HG03159 (cell line): ENCODE results near the gene SCRT2.
A peak's percentile ranks its signal among the peaks of the same experiment; 100 is the strongest.
"Not testable (repeated sequence)": the region's sequence is repeated elsewhere in the genome, so short reads cannot be mapped to it uniquely, and the experiment has no call there.

Source experiments
- ATAC-seq: cut with Tn5 transposase; IDR thresholded peaks from one replicate; pipeline ENCODE4 v1.9.1; 2021; ENCODE audit warnings: mild to moderate bottlenecking, moderate library complexity; ENCODE audit not compliant: unreplicated experiment

SCRT2 gene

DNA sequence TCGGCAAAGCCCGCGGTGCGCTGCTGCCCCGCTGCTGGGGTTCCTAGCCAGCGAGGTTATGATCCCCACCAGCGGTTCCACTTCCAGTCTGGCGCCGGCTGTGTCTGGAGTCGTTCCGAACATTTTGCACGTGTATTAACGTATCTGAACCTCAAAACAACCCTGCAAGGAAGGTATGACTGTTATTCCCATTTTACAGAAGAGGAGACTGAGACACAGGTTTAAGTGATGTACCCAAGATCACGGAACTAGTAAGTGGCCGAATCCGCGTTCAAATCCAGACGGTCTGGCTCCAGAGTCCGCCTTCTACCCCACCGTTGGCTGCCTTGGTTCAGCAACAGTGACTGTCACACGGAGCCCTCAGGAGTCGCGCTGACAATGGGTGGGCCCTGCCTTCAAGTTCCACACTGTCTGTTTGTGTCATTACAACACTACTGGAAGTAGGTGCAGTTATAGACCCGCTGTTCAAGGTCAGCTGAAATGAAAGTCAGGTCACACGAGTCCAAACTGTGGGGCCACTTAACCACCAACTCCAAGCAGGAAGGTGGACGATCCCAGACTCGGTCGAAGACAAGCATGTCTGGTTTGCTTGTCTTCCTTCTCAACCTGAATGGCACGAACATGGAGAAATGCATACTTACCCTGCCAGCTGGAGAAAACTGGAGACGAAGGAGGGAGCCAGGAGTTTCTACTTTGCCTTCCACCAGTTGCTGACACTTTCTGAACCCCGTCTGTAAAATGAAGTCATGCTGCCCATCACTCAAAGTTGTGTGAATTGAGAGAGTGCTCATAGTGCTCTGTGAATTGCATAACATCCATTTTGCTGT is 21.8 kb downstream of the SCRT2 start:
- ATAC-seq: no peak

DNA sequence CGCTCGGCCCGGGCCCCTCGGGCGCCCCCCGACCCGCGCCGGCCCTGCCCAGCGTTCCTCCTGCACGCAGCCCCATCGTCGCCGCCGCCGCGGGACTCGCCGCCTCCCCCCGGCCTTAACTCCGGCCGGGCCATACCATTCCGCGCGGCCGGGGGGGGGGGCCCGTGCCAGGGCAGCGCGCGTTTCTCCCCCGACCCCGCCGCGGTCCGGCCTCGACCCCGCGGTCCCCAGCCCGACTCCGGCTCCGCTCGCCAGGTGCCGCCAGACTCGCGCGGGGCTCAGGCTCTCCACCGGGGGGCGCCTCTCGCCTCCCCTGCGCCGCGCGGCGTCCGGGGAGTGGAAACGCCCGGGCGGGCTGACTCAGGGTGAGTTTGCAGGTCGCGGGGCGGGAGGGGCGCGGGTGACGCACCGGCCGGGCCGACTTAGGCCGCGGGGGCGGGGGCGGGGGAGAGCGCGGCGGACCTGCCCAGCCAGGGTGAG is 22.5 kb downstream of the SCRT2 start, which contains the start of gene SRXN1:
Gene SRXN1 (minus strand): TSS at position 91 of the 480 bp plus-strand sequence. CDS start 15 bp downstream, at position 76.
- ATAC-seq: peak; percentile 79

GRCh38 chr20:652615-653109 is 22.9 kb downstream of the SCRT2 start:
- no peak for ATAC-seq

GRCh38 chr20:651713-652614 is 23.6 kb downstream of the SCRT2 start:
- ATAC-seq: no peak

DNA sequence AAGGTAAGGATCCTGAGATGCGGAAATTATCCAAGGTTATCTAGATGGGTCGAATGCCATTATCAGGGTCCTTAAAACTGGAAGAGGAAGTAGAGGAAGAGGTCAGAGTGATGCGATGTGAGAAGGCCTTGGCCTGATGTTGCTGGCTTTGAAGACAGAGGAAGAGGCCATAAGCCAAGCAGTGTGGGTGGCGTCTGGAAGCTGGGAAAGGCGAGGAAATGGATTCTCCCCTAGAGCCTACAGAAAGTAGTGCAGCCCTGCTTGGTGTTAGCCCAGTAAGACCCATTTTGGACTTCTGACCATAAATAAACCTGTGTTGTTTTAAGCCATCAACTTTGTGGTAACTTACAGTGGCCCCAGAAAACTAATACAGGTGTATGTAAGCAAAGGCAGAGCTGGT is 24.6 kb downstream of the SCRT2 start:
- no peak for ATAC-seq

DNA sequence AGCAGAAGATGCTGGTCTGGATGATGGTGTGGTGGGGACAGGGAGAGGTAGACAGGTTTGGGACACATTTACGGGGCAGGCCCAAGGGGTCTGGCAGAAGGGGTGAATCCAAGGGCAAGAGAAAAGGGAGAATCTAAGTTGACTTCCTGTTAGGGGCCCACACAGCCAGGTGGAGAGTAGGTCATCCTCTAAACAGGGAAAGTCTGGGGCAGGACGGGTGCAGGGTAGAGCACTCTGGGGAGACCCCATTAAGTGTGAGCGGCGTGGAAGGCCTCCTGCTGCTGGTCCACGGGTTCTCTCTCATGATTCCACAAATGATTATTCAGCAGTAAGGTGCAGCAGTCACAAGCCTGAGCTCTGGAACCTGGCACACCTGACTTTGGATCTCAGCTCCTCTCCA is 25.3 kb downstream of the SCRT2 start:
- no peak for ATAC-seq

- no peak for ATAC-seq
These were observed 28.1 kb downstream of the SCRT2 start for GRCh38 chr20:647479-648019.

GRCh38 chr20:646868-647233 is 28.8 kb downstream of the SCRT2 start:
- ATAC-seq: no peak

DNA sequence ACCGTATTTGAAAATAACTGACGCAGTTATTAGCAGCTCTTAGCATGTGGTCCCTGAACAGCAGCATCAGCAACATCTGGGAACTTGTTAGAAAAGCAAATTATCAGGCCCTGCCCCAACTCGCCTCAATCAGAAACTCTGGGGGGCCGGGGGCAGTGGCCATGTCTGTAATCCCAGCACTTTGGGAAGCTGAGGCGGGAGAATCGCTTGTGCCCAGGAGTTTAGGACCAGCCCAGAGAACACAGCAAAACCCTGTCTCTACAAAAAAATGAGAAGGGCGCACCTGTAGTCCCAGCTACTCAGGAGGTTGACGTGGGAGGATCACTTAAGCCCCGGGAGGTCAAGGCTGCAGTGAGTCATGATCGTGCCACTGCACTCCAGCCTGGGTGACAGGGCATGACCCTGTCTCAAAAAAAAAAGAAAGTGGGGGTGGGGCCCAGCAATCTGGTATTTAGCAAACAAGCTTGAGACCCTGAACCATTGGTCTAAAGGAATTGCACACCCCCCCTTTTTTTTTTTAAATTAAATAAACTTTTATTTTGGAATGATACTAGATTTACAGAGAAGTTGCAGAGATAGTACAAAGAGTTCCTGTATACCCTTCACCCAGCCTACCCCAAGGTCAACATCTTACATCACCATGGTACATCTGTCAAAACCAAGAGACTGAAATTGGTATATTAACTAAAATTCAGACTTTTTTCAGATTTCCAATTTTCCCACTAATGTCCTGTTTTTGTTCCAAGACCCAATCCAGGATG is 29.3 kb downstream of the SCRT2 start:
- no peak for ATAC-seq

GRCh38 chr20:645318-646106 is 30.1 kb downstream of the SCRT2 start:
- peak; percentile 67 for ATAC-seq

GRCh38 chr20:644692-645317 is 30.8 kb downstream of the SCRT2 start:
- no peak for ATAC-seq

GRCh38 chr20:642398-643174 is 33.0 kb downstream of the SCRT2 start:
- no peak for ATAC-seq

DNA sequence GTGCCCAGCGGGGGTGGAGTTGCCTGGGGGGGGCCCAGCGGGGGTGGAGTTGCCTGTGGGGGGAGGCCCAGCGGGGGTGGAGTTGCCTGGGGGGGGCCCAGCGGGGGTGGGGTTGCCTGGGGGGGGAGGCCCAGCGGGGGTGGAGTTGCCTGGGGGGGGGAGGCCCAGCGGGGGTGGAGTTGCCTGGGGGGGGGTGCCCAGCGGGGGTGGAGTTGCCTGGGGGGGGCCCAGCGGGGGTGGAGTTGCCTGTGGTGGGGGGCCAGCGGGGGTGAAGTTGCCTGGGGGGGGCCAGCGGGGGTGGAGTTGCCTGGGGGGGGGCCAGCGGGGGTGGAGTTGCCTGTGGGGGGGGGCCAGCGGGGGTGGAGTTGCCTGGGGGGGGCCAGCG is 33.6 kb downstream of the SCRT2 start:
- not testable (repeated sequence) for ATAC-seq

DNA sequence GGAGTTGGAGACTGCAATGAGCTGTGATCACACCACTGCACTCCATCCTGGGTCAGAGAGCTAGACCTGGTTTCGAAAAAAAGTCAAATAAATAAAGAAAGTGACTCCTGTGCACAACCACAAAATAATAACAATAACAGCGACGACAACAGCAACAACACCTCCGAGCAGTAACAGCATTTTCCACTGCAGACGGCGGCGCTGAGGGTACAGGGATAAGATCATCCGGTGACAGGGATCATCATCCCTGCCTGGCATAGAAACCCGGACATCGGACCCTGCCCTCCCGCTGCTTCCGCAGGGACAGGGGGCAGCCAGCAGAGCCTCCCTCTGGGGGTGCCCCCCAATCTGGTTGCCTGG is 34.1 kb downstream of the SCRT2 start:
- ATAC-seq: no peak

DNA sequence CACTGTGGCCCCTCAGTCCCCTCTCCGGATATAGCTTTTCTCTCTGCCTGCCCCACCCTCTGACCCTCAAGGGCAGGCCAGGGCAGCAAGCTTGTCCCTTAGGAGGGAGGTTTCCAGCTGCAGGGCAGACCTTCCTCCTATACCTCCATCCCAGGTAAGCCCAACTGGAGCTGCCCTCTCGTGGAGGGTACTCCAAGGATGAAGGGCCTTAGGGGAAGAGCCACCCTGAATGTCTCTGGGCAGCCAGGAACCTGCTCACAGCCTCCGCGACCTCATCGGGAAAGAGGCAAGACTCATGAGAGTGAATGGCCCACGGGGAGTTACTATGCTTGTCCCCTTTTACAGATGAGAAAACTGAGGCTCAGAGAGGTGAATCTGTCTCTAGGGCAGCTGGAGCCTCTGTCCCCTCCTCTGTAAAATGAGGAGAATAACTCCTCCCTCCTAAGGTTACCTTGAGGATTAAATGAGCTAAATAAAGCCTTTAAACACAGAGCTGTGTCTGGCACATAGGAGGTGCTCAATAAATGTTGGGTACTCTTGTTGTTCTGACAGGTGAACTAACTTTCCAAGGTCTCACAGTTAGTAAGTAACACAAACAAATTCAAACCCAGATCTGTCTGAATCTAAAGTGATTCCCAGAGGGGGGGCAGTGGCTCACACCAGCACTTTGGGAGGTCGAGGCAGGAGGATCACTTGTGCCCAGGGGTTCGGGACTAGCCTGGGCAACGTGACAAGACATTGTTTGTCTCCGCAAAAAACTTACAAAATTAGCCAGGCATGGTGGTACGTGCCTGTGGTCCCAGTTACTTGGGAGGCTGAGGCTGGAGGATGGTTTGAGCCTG is 34.7 kb downstream of the SCRT2 start:
- ATAC-seq: no peak

DNA sequence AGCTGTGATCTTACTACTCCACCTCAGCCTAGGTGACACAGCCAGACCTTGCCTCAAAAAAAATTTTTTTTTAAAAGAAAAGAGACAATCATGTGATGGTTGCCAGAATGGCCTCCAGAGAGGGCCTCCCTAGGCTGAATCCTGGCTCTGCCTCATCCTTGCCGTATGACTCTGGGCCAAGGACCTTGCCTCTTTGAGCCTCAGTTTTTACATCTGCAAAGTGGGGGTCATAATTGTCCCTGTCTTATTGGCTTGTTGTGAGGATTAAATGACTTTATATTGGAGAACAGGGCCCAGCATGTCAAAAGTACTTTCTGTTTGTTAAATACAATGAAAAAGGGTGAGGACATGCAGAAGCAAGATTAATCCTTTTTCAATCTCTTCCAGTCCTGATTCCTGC is 37.0 kb downstream of the SCRT2 start:
- no peak for ATAC-seq

DNA sequence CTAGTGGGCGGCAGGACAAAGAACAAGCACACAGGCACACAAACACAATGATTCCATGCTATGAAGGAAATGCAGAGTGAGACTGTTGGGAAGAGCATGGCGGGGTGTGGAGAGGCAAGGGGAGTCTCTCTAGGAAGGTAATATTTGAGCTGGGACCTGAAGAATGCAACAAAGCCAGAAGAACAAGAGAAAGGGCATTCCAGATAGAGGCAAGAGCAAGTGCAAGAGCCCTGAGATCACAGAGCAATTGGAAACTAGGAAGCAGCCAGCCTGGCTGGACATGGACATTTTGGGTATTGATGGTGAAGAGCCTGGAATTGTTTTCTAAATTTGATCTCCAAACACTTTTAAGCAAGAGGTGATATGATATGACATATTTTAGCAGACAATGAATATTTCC is 38.0 kb downstream of the SCRT2 start:
- no peak for ATAC-seq

DNA sequence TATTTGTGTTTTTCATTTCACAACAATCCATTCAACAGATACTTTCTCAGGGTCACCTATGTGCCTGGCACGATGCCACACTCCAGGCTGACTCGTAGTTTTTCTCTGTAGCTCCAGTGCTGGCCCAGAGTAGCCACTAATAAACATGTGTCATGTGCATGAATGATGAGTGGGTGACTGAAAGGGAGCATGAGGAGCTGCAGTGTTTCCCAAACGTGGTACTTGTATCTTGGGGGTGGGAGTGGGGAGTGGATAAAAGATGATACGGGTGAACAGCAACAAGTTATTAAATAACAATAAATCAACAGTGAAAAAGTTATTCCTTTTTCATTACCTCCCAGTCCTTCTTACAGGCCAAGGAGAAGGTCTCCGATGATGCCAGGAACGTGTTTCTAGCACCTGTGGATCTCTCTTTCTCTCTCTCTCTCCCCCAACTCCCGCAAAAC is 39.7 kb downstream of the SCRT2 start:
- no peak for ATAC-seq
